ENCODE measurements around the gene PIP4K2A. TPM values are rescaled to one million over a fixed set of nuclear protein-coding genes. Genes with fewer than 3 reads are reported as not detected.

PIP4K2A gene
- total and polyA plus RNA-seq, 2 of the 8 experiments (the other 6 are each of a cell fraction or from before 2014, with no cell fraction given) = 19.0 to 60.9 TPM

DNA sequence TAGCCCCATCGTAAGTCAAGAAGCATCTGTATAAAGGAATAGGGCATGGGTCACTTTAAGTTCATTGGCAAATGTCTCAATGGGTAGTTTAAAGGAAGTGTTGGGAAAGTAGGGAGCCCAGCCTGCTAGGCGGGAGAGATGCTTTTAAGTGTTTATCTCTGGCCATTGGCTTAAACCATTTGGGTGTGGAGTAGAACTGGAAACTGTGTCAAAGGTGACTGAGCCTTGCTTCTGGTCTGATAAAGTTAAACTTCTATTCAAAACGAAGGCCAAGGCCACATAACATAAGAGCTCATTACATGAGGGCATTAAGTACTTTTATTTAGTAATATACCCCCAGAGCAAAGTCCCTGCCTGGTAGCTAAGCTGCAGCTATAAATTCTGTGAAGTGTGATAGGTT, 220.4 kb downstream of the PIP4K2A start:
- H3K23ac ChIP-seq (ENCODE audit: insufficient read length) = no peak overlapping the region
- no peaks in the 10 kb centered on the region for H3K79me2 ChIP-seq (ENCODE audit: control insufficient read depth in 1 of 2, insufficient read depth in 2 of 2, low read length in 2 of 2)
- H2AFZ ChIP-seq (ENCODE audit: low read length) = no peak overlapping the region
- WGBS, 2 experiments (ENCODE audit: extremely low coverage in 1 of 2, insufficient coverage in 1 of 2, insufficient read length in 1 of 2, insufficient replicate concordance in 2 of 2, low coverage in 1 of 2, low lambda C conversion rate in 2 of 2, missing lambda C conversion rate in 1 of 2) = 76% methylated on average over 3 of the region's 3 CpGs; no CpG with 5 or more reads in 1 of the 2 experiments
- H4K91ac ChIP-seq (replicated peaks; ENCODE audit: insufficient read length, low read length) = no peak overlapping the region
- no peak overlapping the region for H3K27ac ChIP-seq (ENCODE audit: low read depth, low read length)
- H3K4me3 ChIP-seq (ENCODE audit: extremely low read depth in 1 of 4, insufficient read depth in 2 of 4, low read depth in 3 of 4, low read length in 4 of 4) = no peak overlapping the region
- DNase-seq (ENCODE audit: low read depth in 1 of 2, low spot score in 2 of 2) (no peak), FAIRE-seq (no peak)
- H3K9me3 ChIP-seq (ENCODE audit: insufficient read depth in 2 of 2, low read depth in 1 of 2, low read length in 1 of 2) = no peaks in the 10 kb centered on the region
- no peak overlapping the region for H2BK12ac ChIP-seq (ENCODE audit: low read depth, low read length)
- no peaks in the 10 kb centered on the region for H3K79me1 ChIP-seq (ENCODE audit: low read depth, low read length)
- no peaks in the 10 kb centered on the region for H3K27me3 ChIP-seq (replicated peaks in 1 of 4; ENCODE audit: control insufficient read depth in 3 of 4, extremely low read depth in 1 of 4, insufficient read depth in 3 of 4, low read length in 3 of 4)
- H4K5ac ChIP-seq (ENCODE audit: insufficient read length, low read depth, low read length) = no peak overlapping the region
- H3K14ac ChIP-seq (ENCODE audit: insufficient read length) = no peak overlapping the region
- H3K36me3 ChIP-seq (ENCODE audit: control insufficient read depth in 2 of 4, insufficient read depth in 4 of 4, low read length in 3 of 4) = no peaks in the 10 kb centered on the region
- TF ChIP-seq TCF12 (IDR thresholded peaks at IDR 0.05; ENCODE audit: low read depth, low read length) (no peak), KDM1A (IDR thresholded peaks at IDR 0.05; ENCODE audit: borderline replicate concordance, low read length) (no peak), CBX8 (IDR thresholded peaks at IDR 0.05; ENCODE audit: borderline replicate concordance, low read depth, low read length) (no peak), GABPA (IDR thresholded peaks at IDR 0.05; ENCODE audit: borderline replicate concordance, insufficient read depth, low read length) (no peak), HDAC2 (IDR thresholded peaks at IDR 0.05; ENCODE audit: borderline replicate concordance in 1 of 2, low read depth in 2 of 2, low read length in 2 of 2) (no peak), HDAC6 (IDR thresholded peaks at IDR 0.05; ENCODE audit: low read depth, low read length) (no peak)
- TF ChIP-seq, protein P1, sequence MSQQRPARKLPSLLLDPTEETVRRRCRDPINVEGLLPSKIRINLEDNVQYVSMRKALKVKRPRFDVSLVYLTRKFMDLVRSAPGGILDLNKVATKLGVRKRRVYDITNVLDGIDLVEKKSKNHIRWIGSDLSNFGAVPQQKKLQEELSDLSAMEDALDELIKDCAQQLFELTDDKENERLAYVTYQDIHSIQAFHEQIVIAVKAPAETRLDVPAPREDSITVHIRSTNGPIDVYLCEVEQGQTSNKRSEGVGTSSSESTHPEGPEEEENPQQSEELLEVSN (IDR thresholded peaks at IDR 0.05) = no peak
- no peaks in the 10 kb centered on the region for H4K20me1 ChIP-seq (replicated peaks in 1 of 2; ENCODE audit: control insufficient read depth in 1 of 2, insufficient read depth in 2 of 2, low read length in 2 of 2)
- H2BK15ac ChIP-seq (ENCODE audit: low read length) = no peak overlapping the region
- no peak overlapping the region for H3K4ac ChIP-seq (replicated peaks; ENCODE audit: insufficient read length, low read depth, low read length)
- no peak overlapping the region for H3K18ac ChIP-seq (ENCODE audit: extremely low read depth, low read length)
- H2AK5ac ChIP-seq (ENCODE audit: low read depth, low read length) = no peak overlapping the region
- no peaks in the 10 kb centered on the region for H3K23me2 ChIP-seq (ENCODE audit: low read depth, low read length)
- no peak overlapping the region for H3K4me2 ChIP-seq (ENCODE audit: insufficient read depth in 1 of 2, low read depth in 2 of 2, low read length in 2 of 2)
- H2BK20ac ChIP-seq (ENCODE audit: low read length) = no peak overlapping the region
- no peak overlapping the region for H2BK5ac ChIP-seq (ENCODE audit: low read depth, low read length)
- H3K4me1 ChIP-seq (replicated peaks in 1 of 4; ENCODE audit: control insufficient read depth in 3 of 4, insufficient read depth in 4 of 4, low read length in 3 of 4) = no peaks in the 10 kb centered on the region
- H2BK120ac ChIP-seq (replicated peaks; ENCODE audit: low read depth, low read length) = no peak overlapping the region
- ChIA-PET CTCF (ENCODE audit: partially characterized antibody) (interaction anchor here (0.7 kb wide), 1 partner anchor 488 kb away, joined by 3 read pairs; no protein-coding TSS in a partner anchor), POLR2A (ENCODE audit: partially characterized antibody) (interaction anchor here (0.6 kb wide), 1 partner anchor 418 kb away, joined by 4 read pairs; no protein-coding TSS in a partner anchor)
- no peak overlapping the region for H3K56ac ChIP-seq (replicated peaks; ENCODE audit: insufficient read length, low read depth, low read length)
- no peak overlapping the region for H3K9ac ChIP-seq (replicated peaks in 1 of 4; ENCODE audit: extremely low read depth in 1 of 4, low read depth in 3 of 4, low read length in 3 of 4)
- H4K8ac ChIP-seq (ENCODE audit: extremely low read depth, insufficient read depth, low read length) = no peak overlapping the region

Measured in H1 (cell line).